ENCODE measurements around the gene ROR2. TPM values are rescaled to one million over a fixed set of nuclear protein-coding genes. Genes with fewer than 3 reads are reported as not detected.

ROR2 gene
- polyA plus RNA-seq, 3 donors, result 0.67 to 3.7 (median 2.8) TPM

DNA sequence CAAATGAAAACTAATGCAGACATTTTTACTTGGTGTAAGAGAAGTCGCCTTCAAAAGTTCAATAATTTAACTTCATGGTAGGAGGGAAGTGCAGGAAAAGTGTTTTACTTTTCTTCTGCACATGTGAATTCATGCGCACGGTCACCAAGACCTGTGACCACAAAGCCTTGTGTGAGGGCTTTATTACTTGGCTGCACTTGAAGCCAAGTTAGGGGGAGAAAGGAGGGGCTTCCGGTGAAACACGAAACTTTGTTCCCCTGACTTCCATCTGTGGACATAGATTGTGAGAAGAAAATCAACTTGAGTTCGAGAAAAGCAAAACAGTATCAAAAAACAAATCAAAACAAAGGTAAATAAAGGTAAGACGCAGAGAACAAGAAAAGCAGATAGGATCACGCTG is 239.9 kb downstream of the ROR2 start:
- 56 to 76% (median 68%) methylated on average over 8 of the region's 8 CpGs for WGBS, 3 donors
- no peak overlapping the region for H3K27ac ChIP-seq (ENCODE audit: low read depth, low read length)

GRCh38 chr9:91705386-91705785 is 244.6 kb downstream of the ROR2 start:
- H3K27ac ChIP-seq (ENCODE audit: low read depth, low read length), result no peak overlapping the region
- WGBS, 3 donors, result 92 to 95% (median 94%) methylated on average over 1 of the region's 1 CpG

GRCh38 chr9:91700475-91700874 is 249.6 kb downstream of the ROR2 start:
- H3K27ac ChIP-seq (ENCODE audit: low read depth, low read length), result no peak overlapping the region
- 89 to 92% (median 90%) methylated on average over 5 of the region's 5 CpGs for WGBS, 3 donors

DNA sequence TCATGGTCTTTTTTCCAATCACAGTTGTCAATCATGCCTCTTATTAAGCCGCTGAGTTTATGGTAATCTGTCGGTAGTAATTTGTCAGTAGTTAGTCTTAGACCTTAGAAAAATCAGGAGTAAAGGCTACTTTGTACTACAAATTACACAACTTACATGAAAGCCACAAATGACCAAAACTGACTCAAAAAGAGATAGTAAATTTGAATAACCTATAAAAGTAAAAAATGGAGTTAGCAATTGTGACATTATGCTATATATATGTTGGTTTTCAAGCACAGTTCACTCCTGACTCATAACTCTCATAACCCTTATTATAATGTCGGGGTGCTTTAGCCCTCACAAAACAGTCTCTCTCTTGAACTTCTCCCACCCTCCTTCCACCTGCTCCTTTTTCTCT is 251.8 kb downstream of the ROR2 start:
- WGBS, 3 donors, result 84 to 90% (median 88%) methylated on average over 3 of the region's 3 CpGs
- no peak overlapping the region for H3K27ac ChIP-seq (ENCODE audit: low read depth, low read length)

DNA sequence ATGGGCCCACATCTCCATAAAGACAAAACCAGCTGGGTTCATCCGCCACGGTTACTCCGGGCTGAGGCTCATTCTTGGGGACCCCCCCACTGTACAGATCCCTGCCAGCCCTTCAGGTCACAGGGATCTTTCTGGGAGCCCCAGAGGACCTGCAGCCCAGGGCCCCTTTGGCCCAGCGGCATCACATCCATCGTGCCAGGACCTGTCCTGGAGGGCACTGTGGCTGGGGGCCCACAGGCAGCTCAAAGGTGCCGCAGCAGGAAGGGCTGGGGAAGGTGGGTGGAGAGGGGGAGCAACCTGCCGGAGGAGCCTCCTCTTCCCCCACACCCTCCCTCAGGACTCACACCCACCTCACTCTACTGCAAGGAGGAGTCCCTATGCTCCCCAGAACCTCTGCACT is 252.8 kb downstream of the ROR2 start:
- no peak overlapping the region for H3K27ac ChIP-seq (ENCODE audit: low read depth, low read length)
- 88 to 94% (median 92%) methylated on average over 7 of the region's 7 CpGs for WGBS, 3 donors

DNA sequence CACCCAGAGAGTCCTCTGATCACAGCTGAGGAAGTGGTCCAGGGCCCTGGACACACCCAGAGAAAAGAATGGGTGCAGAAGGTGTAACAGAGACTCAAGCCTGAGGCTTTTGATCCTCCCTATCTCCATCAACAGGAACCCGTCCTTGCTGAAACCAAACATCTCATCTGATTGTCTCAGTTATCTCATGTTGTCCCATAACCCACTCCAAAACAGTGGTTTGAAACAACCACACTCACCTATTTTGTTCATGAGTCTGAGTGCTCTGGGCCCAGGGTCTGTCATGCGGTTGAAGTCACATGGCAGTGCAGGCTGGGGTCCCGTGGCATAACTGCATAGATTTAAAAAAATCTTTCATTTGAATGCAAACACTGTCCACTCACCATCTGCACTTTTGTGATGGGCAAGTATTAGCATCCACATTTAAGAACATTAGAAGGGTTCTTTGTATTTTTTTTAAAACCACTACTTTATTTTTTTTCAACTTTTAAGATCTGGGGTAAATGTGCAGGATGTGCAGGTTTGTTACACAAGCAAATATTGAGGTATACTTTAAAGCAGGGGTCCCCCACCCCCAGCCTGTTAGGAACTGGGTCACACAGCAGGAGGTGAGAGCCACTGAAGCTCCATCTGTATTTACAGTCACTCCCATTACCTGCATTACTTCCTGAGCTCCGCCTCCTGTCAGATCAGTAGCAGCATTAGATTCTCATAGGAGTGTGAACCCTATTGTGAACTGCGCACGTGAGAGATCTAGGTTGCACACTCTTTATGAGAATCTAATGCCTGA is 255.8 kb downstream of the ROR2 start:
- 72 to 83% (median 81%) methylated on average over 6 of the region's 6 CpGs for WGBS, 3 donors
- H3K27ac ChIP-seq (ENCODE audit: low read depth, low read length), result no peak overlapping the region

- H3K27ac ChIP-seq (ENCODE audit: low read depth, low read length), result no peak overlapping the region
- WGBS, 3 donors, result 76 to 82% (median 78%) methylated on average over 7 of the region's 7 CpGs
These were observed 256.8 kb downstream of the ROR2 start for GRCh38 chr9:91693226-91693625.

- 66 to 72% (median 67%) methylated on average over 5 of the region's 5 CpGs for WGBS, 3 donors
- H3K27ac ChIP-seq (ENCODE audit: low read depth, low read length), result no peak overlapping the region
These were observed 259.3 kb downstream of the ROR2 start for GRCh38 chr9:91690540-91691249.

GRCh38 chr9:91689006-91689405 is 261.0 kb downstream of the ROR2 start:
- WGBS, 3 donors, result 77 to 88% (median 86%) methylated on average over 4 of the region's 4 CpGs
- H3K27ac ChIP-seq (ENCODE audit: low read depth, low read length), result no peak overlapping the region

GRCh38 chr9:91683269-91683668 is 266.8 kb downstream of the ROR2 start:
- H3K27ac ChIP-seq (ENCODE audit: low read depth, low read length), result no peak overlapping the region
- 65 to 86% (median 76%) methylated on average over 1 of the region's 1 CpG for WGBS, 3 donors

GRCh38 chr9:91682806-91683205 is 267.2 kb downstream of the ROR2 start:
- no peak overlapping the region for H3K27ac ChIP-seq (ENCODE audit: low read depth, low read length)
- WGBS, 3 donors, result 73 to 84% (median 82%) methylated on average over 6 of the region's 6 CpGs

DNA sequence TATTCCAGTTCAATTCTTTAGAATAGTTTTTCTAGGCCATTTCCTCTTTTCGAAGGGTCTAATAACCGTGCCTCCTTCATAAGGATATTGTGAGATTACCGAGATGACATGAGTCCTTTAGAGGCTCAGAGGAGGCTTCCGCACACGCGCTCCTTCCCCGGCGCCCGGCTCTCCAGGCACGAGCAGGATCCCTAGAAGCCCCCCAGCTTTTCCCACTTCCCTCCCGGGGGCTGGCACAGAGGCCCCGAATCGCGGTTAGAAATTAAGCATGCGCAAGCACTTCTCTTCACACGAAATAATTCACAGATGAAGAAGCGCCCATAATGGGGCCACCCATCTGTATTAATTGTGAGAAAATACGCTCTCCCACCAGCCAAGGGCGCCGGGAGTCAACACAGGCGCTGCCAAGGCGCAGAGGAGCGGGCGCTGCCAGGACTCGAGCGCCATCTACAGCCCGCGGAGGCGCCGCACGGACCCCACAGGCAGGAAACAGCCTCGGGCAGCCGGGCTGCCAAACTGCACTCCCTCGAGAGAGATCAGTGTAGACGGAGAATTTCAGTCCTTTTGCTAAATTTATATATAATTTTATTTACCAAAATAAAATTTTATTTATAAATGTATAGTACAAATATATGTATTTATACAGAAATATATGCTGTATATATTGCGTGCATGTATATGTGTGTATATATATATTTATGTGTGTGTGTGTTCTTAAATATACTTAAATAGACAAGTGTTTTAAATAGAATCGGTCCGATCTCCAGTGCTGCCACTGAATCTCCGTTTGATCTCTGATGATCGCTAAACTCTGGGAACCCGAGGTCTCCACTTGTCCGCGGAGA is 268.3 kb downstream of the ROR2 start:
- H3K27ac ChIP-seq (ENCODE audit: low read depth, low read length), result no peak overlapping the region
- 23 to 30% (median 25%) methylated on average over 43 of the region's 43 CpGs for WGBS, 3 donors

DNA sequence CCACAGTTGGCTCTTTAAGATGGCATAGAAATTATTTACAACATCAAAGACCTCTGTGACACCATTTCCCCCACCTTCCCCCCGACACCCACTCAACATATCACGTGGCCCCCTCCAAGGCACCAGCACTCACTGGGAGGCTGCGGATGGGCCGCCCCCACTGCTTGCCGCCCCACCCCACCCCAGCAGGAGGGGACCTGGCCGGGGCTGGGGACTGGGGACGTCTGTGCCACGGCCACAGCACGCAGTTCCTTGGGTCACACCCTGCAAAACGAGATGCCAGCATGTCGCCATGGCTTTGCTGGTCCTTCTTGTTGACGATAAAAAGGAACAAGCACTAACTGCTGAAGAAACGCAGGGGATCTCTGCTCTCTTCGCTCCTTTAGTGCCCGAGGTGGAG is 269.0 kb downstream of the ROR2 start:
- 81 to 84% (median 81%) methylated on average over 15 of the region's 15 CpGs for WGBS, 3 donors
- no peak overlapping the region for H3K27ac ChIP-seq (ENCODE audit: low read depth, low read length)

- WGBS, 3 donors, result 88 to 93% (median 91%) methylated on average over 9 of the region's 9 CpGs
- no peak overlapping the region for H3K27ac ChIP-seq (ENCODE audit: low read depth, low read length)
These were observed 269.9 kb downstream of the ROR2 start for GRCh38 chr9:91680106-91680505.

DNA sequence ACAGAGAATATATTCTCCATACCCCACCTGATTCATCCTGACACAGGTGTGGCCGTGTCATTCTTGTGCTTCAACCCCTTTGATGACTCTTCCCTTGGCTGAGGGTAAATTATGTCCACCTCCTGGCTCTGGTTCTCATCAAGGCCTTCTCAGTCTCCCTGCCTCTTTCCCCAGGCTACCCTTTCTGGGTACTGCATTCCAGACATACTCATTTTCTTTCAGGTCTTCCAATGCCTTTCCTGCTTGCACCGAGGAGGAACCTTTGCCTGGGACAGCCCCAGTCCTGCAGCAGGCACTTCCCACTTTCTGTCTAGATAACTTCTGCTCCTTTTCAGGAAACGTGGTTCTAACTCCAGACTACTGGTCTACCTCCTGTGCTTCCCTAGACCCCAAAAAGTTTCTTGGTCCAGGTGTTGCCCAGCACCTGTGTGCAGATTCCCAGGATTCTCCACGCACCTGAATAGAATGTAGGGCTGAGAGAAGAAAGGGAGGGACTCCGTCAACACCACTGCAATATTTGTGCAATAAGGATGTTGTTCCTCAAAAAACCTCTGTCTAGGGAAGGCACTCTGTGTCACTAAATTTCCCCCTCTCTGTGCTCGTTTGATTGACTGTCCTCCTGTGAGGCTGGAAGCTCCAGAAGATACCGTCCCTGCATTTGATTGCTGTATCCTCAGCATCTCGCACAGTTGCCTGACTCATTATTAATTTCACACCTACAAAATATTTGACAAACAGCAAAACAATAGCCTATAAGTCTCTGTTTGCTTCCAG is 271.0 kb downstream of the ROR2 start:
- no peak overlapping the region for H3K27ac ChIP-seq (ENCODE audit: low read depth, low read length)
- 62 to 92% (median 71%) methylated on average over 8 of the region's 8 CpGs for WGBS, 3 donors

- H3K27ac ChIP-seq (ENCODE audit: low read depth, low read length), result no peak overlapping the region
- 47 to 72% (median 61%) methylated on average over 5 of the region's 5 CpGs for WGBS, 3 donors
These were observed 272.1 kb downstream of the ROR2 start for GRCh38 chr9:91677822-91678436.

- H3K27ac ChIP-seq (ENCODE audit: low read depth, low read length), result no peak overlapping the region
- 29 to 35% (median 34%) methylated on average over 3 of the region's 3 CpGs for WGBS, 3 donors
These were observed 272.7 kb downstream of the ROR2 start for GRCh38 chr9:91677331-91677730.

DNA sequence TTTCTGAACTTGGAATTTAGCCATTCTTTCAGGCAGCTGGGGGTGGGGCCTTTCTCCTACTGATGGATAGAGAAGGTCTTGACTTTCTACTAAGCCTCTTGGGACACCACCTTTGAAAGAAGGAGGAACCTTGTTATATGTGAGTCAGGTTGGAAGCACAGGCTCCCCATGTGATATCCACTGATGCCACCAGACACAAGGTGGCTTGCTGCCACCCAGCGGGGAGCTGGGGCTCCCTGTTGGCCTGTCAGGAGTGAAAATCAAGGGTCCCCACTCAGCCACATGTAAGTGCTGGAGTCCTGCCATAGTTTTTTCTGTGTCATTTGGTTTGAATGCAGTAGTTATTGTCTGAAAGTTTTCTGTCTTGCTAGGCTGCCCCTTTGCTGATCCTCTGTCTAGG is 274.0 kb downstream of the ROR2 start:
- 86 to 94% (median 91%) methylated on average over 1 of the region's 1 CpG for WGBS, 3 donors
- no peak overlapping the region for H3K27ac ChIP-seq (ENCODE audit: low read depth, low read length)

All from adipose tissue (tissue), 3 donors.